Measurements from ENCODE around the gene CHD2.

Gene CHD2

DNA sequence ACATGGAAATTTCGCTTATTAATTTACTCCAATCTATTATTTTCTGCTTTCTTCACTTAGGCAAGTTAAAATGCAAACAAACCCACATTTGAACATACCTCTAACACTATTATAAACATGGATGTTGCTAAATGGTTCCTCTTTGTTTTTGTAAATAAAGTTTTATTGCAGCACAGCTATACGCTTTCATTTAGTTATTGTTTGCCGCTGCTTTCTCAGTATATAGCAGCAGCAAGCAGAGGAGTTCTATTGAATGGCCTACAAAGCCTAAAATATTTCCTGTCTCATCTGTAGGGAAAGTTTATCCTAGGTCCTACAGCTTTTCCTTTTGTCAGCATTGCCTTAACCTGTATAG lies 7.9 kb upstream of the CHD2 start:
- DNase-seq (ENCODE audit: low read depth): no peak
- H3K4me3 ChIP-seq (ENCODE audit: low read depth, low read length): no peak overlapping the region
- TF ChIP-seq, protein P1, sequence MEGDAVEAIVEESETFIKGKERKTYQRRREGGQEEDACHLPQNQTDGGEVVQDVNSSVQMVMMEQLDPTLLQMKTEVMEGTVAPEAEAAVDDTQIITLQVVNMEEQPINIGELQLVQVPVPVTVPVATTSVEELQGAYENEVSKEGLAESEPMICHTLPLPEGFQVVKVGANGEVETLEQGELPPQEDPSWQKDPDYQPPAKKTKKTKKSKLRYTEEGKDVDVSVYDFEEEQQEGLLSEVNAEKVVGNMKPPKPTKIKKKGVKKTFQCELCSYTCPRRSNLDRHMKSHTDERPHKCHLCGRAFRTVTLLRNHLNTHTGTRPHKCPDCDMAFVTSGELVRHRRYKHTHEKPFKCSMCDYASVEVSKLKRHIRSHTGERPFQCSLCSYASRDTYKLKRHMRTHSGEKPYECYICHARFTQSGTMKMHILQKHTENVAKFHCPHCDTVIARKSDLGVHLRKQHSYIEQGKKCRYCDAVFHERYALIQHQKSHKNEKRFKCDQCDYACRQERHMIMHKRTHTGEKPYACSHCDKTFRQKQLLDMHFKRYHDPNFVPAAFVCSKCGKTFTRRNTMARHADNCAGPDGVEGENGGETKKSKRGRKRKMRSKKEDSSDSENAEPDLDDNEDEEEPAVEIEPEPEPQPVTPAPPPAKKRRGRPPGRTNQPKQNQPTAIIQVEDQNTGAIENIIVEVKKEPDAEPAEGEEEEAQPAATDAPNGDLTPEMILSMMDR (IDR thresholded peaks at IDR 0.05; ENCODE audit: low read depth, low read length, missing control alignments): no peak

DNA sequence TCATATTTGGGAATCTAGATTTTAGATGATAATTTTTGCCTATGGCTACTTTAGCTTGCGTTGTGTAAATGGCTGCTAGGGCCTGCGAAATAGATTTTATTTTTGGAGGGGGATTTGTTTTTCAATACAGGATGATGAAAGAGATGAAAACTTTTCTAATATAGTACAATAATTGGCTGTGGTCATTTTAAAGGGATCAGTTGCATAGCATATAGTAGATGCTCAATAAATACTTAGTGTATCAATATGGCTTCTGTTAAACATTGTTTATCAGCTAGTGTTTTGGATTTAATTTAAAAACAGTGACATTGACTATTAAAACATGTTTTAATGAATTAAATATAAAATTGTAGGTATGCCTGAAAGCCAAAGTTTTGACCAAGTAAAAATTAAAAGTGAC lies 6.9 kb upstream of the CHD2 start:
- DNase-seq (ENCODE audit: low read depth): no peak
- TF ChIP-seq, protein P1 (IDR thresholded peaks at IDR 0.05; ENCODE audit: low read depth, low read length, missing control alignments): no peak
- no peak overlapping the region for H3K4me3 ChIP-seq (ENCODE audit: low read depth, low read length)

DNA sequence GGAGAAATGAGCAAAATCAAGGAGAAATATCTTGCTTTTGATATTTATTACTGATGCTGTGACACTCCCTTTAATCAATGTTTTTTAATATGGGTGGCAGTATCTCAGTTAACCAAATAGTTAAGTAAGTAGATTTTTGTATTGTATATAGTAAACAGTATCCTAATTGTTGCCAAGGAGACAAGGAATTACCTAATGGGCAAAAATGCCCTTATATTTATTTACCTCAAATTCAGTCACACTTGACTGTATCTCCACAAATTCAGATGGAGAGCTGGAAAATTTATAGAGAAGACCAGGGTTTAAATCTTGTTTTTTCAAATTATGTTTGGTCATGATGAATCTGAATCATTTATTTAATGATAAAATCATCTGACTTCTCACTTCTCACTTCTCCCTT lies 3.6 kb upstream of the CHD2 start:
- H3K4me3 ChIP-seq (ENCODE audit: low read depth, low read length): no peak overlapping the region
- DNase-seq (ENCODE audit: low read depth): no peak
- TF ChIP-seq, protein P1 (IDR thresholded peaks at IDR 0.05; ENCODE audit: low read depth, low read length, missing control alignments): no peak

DNA sequence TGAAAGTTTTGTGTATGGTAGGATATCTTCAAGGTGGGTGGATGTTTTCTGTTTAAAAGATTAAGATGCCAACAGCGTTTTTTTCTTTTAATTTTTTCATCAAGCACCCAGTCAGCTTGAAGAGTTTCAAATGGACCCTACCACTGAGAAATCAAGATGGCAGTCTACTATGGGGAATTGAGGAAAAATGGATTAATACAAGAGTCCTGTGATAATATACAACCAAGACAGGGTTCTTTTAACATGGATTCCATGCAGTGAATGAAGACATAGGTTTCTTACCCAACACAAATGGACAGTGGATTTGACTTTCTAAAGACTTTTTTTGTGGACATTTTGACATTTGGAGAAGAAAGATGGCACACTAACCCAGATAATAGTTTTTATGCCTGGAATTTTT lies 2.5 kb upstream of the CHD2 start:
- DNase-seq (ENCODE audit: low read depth): no peak
- no peak overlapping the region for H3K4me3 ChIP-seq (ENCODE audit: low read depth, low read length)
- TF ChIP-seq, protein P1 (IDR thresholded peaks at IDR 0.05; ENCODE audit: low read depth, low read length, missing control alignments): no peak

DNA sequence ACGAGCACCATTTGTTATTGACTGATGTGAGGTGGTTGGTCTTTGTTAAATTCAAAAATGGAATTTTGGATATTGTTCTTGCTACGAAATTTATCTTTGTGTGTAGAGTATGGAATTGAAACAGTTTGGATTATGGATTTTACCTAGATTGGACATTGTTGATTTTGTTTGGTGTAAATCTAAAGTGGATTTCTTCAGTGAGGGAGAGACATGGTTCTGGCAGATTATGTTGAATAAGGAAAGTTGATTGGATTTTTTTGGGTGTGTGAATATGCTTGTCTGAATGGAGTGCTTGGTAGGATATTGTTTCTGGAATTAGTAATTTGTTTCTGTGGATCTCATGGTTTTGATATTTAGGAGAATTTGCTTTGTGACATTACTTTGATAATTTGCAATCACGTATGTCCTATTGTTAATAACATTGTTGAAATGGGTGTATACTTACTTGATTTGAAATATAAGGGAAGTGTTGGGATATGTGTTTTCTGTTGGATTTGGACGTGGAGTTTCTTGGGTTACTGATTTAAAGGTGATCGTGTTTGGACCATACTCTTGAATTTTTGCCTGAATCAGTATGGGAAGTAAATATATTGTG lies 1.0 kb upstream of the CHD2 start:
- H3K4me3 ChIP-seq (ENCODE audit: low read depth, low read length): no peak overlapping the region
- DNase-seq (ENCODE audit: low read depth): no peak
- TF ChIP-seq, protein P1 (IDR thresholded peaks at IDR 0.05; ENCODE audit: low read depth, low read length, missing control alignments): no peak

DNA sequence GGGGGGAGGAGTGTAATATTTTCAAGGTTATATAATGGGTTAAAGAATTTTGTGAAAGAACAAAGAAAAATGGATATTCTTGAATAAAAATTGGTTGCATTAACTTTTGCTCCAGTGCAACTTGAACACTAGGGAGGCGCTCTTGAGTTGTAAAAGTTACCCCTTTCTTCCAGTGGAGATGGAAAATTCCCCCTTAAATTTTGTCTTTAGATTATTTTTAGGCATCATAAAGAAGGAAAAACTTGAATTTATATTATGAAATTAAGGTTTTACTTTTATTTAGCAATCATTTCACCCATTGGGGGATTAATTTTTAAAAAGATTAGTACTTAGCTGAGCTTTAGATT lies 550 bp upstream of the CHD2 start:
- H3K4me3 ChIP-seq (ENCODE audit: low read depth, low read length): no peak overlapping the region; the same call in 1 of the 2 replicates
- no peak for DNase-seq (ENCODE audit: low read depth)

DNA sequence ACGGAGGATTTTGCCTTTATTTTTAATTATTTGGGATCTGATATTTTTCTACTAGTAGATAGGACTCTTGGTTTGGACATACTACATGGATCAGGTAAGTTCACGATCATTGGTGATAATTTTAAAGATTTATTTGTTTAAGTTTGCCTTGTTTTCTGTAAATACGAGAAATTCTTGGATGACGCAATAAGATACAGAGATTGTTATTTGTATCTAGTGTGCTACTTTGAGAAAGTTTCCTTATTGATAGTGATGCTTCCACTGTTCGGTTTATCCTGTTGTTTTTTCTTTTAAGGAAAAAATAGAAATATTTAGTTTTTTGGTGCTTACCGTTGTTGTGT lies 577 bp downstream of the CHD2 start:
- peak overlapping the region; percentile 79 for H3K4me3 ChIP-seq (ENCODE audit: low read depth, low read length)
- TF ChIP-seq, protein P1 (IDR thresholded peaks at IDR 0.05; ENCODE audit: low read depth, low read length, missing control alignments): no peak

More for the DNA sequence above, 550 bp upstream of the CHD2 start:
- TF ChIP-seq, protein P1 (IDR thresholded peaks at IDR 0.05; ENCODE audit: low read depth, low read length, missing control alignments): peak; percentile 37

More for the DNA sequence above, 577 bp downstream of the CHD2 start:
- DNase-seq (ENCODE audit: low read depth): no peak
